Measurements from ENCODE around the gene CYLD. TPM values are rescaled to one million over a fixed set of nuclear protein-coding genes. Genes with fewer than 3 reads are reported as not detected.

The CYLD gene
- total and polyA plus RNA-seq, 2 experiments from 2014 or later = 6.9 to 30.9 TPM

DNA sequence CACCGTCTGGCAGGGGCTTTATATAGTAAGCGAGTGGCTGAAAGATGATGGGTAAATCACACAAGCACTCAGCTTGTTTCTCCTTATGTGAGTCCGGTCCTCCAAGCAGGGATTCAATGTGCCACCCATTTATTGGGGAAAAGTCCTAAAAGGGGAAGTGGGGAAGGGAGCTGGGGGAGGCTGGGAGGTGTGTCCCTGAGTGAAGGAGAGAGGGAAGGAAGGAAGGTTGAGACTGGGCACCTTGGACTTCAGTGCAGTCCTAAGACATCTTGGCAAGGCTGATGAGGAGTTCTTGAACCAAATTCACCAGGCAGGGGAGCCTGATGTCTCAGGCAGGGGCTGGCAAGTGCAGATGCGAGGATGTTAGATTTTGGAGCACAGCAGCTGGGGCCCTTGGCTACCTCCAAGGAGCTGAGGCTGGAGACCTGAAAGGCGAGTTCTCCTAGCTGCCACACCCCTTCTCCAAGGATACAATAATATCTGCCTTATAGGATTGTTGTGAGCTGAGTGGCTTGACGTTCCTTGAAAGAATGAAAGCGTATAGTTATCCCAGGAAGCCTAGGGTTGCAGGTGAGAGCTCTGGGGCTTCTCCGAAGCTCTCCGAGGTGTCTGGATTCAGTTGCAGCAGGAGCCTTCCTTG, 23.0 kb upstream of the CYLD start (continued):
- TF ChIP-seq CTCF (conservative IDR thresholded peaks at IDR 0.05; ENCODE audit: low read depth in 2 of 2) = no peak
- TF ChIP-seq, protein P1, sequence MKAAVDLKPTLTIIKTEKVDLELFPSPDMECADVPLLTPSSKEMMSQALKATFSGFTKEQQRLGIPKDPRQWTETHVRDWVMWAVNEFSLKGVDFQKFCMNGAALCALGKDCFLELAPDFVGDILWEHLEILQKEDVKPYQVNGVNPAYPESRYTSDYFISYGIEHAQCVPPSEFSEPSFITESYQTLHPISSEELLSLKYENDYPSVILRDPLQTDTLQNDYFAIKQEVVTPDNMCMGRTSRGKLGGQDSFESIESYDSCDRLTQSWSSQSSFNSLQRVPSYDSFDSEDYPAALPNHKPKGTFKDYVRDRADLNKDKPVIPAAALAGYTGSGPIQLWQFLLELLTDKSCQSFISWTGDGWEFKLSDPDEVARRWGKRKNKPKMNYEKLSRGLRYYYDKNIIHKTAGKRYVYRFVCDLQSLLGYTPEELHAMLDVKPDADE (IDR thresholded peaks at IDR 0.05) = no peak
- TF ChIP-seq ZNF331 (CRISPR knock-in tag; IDR thresholded peaks at IDR 0.05; ENCODE audit: low read depth) = no peak

GRCh38 chr16:50719401-50720337, 22.2 kb upstream of the CYLD start:
- Mint-ChIP-seq H3K4me1 (peaks cover 15% of the 10 kb centered on the region), H3K27me3 (ENCODE audit: insufficient read depth, low read depth, poor library complexity) (peaks cover 4% of the 10 kb centered on the region), H3K27ac (no peak overlapping the region), H3K4me3 (no peak overlapping the region), H3K36me3 (ENCODE audit: low read depth) (no peaks in the 10 kb centered on the region), H3K9me3 (peaks cover 2% of the 10 kb centered on the region; the same call in 1 of the 3 replicates)
- ATAC-seq (peak; percentile 89), DNase-seq (ENCODE audit: low spot score) (peak; percentile 69)
- H3K4me1 ChIP-seq (ENCODE audit: insufficient read depth) = no peaks in the 10 kb centered on the region; the same call in 1 of the 2 replicates
- TF ChIP-seq CTCF (conservative IDR thresholded peaks at IDR 0.05; ENCODE audit: low read depth in 2 of 2) (peak; percentile 46 to 52), ZNF114 (CRISPR knock-in tag; IDR thresholded peaks at IDR 0.05) (no peak)
- no peaks in the 10 kb centered on the region for H3F3A ChIP-seq (replicated peaks; ENCODE audit: low read depth)
- no peaks in the 10 kb centered on the region for H3K36me3 ChIP-seq (ENCODE audit: insufficient read depth)
- H3K4me3 ChIP-seq = no peak overlapping the region
- no peaks in the 10 kb centered on the region for H3K27me3 ChIP-seq (ENCODE audit: insufficient read depth)
- H3K79me2 ChIP-seq (replicated peaks; ENCODE audit: insufficient read depth) = no peaks in the 10 kb centered on the region
- H4K20me1 ChIP-seq (replicated peaks; ENCODE audit: insufficient read depth) = no peaks in the 10 kb centered on the region
- peak overlapping the region; percentile 87 for H2AFZ ChIP-seq
- no peak overlapping the region for H3K4me2 ChIP-seq
- no peak overlapping the region for H3K27ac ChIP-seq (ENCODE audit: low read depth)
- no peaks in the 10 kb centered on the region for H3K9me2 ChIP-seq (ENCODE audit: insufficient read depth)

All from GM23338 (cell line).